Neural progenitor cell (in vitro differentiated cells): ENCODE measurements around the gene GATA2. TPM values are rescaled to one million over a fixed set of nuclear protein-coding genes. Genes with fewer than 3 reads are reported as not detected.

Experiments used
- DNase-seq: peaks from one replicate; pipeline ENCODE4 v3.0.0-alpha.2; 2016; ENCODE audit warnings: low spot score
- H2AFZ ChIP-seq: fragments of 200-600 bp; sonication (generic); replicated peaks from 2 replicates; pipeline ENCODE4 v1.6.1; 2016; ENCODE audit warnings: antibody characterized with exemption
- H3F3A ChIP-seq: fragments of 200-600 bp; sonication (generic); 2 replicates; pipeline ENCODE4 v1.6.1; 2016; ENCODE audit warnings: antibody characterized with exemption, low read depth
- H3K27ac ChIP-seq: fragments of 200-600 bp; sonication (generic); 2 replicates; pipeline ENCODE4 v1.5.1; 2016; ENCODE audit warnings: mild to moderate bottlenecking
- H3K27me3 ChIP-seq: fragments of 200-600 bp; sonication (generic); 2 replicates; pipeline ENCODE4 v1.6.1; 2016; ENCODE audit warnings: mild to moderate bottlenecking, moderate library complexity
- H3K36me3 ChIP-seq: fragments of 200-600 bp; sonication (generic); 2 replicates; pipeline ENCODE4 v1.5.1; 2016
- H3K4me1 ChIP-seq: fragments of 200-600 bp; sonication (generic); 2 replicates; pipeline ENCODE4 v1.6.1; 2016; ENCODE audit warnings: mixed run types
- H3K4me2 ChIP-seq: fragments of 200-600 bp; sonication (generic); 2 replicates; pipeline ENCODE4 v1.6.1; 2016
- H3K4me3 ChIP-seq: fragments of 200-600 bp; sonication (generic); 2 replicates; pipeline ENCODE4 v1.5.1; 2016
- H3K79me2 ChIP-seq: fragments of 200-600 bp; sonication (generic); 2 replicates; pipeline ENCODE4 v1.6.1; 2016; ENCODE audit warnings: low read depth
- H3K9ac ChIP-seq: fragments of 200-600 bp; sonication (generic); 2 replicates; pipeline ENCODE4 v1.6.1; 2016
- H3K9me3 ChIP-seq: fragments of 200-600 bp; sonication (generic); 2 replicates; pipeline ENCODE4 v1.5.1; 2016; ENCODE audit warnings: low read depth
- H4K20me1 ChIP-seq: fragments of 200-600 bp; sonication (generic); 2 replicates; pipeline ENCODE4 v1.6.1; 2016; ENCODE audit warnings: low read depth
- H3K27ac Mint-ChIP-seq: 3 replicates; pipeline ENCODE4 v1.8.0; 2021; ENCODE audit warnings: mixed read lengths
- H3K27me3 Mint-ChIP-seq: 2 replicates; pipeline ENCODE4 v1.8.0; 2022; ENCODE audit warnings: low read depth, mild to moderate bottlenecking, inconsistent platforms, moderate library complexity, mixed read lengths; ENCODE audit not compliant: insufficient read depth
- H3K36me3 Mint-ChIP-seq: 3 replicates; pipeline ENCODE4 v1.8.0; 2021; ENCODE audit warnings: mixed read lengths
- H3K4me1 Mint-ChIP-seq: 3 replicates; pipeline ENCODE4 v1.8.0; 2021; ENCODE audit warnings: mixed read lengths
- H3K4me3 Mint-ChIP-seq: 3 replicates; pipeline ENCODE4 v1.8.0; 2021; ENCODE audit warnings: mild to moderate bottlenecking, moderate library complexity, mixed read lengths
- H3K9me3 Mint-ChIP-seq: 3 replicates; pipeline ENCODE4 v1.8.0; 2020; ENCODE audit warnings: mixed read lengths
- EZH2 ChIP-seq: fragments of 200-600 bp; sonication (generic); IDR thresholded peaks from 2 replicates; pipeline ENCODE4 v1.6.1; 2017; ENCODE audit warnings: antibody characterized with exemption, mild to moderate bottlenecking, moderate library complexity
- EZH2phosphoT487 ChIP-seq: fragments of 200-600 bp; sonication (generic); IDR thresholded peaks from 2 replicates; pipeline ENCODE4 v1.6.1; 2017; ENCODE audit warnings: antibody characterized with exemption
- total RNA-seq: library from RNA; depleted of rRNA; stranded (reverse); fragments of >200 nt; gene quantifications from 2 replicates; pipeline ENCODE4 v1.2.3, GENCODE V29; 2015; ENCODE audit warnings: low replicate concordance
- TF ChIP-seq, protein P1 (sequence below): fragments of 200-600 bp; sonication (generic); IDR thresholded peaks from 2 replicates; pipeline ENCODE4 v1.5.1; 2017; ENCODE audit warnings: antibody characterized with exemption, mild to moderate bottlenecking

GATA2 gene
- total RNA-seq, 1 donor from 2014 or later = not detected

DNA sequence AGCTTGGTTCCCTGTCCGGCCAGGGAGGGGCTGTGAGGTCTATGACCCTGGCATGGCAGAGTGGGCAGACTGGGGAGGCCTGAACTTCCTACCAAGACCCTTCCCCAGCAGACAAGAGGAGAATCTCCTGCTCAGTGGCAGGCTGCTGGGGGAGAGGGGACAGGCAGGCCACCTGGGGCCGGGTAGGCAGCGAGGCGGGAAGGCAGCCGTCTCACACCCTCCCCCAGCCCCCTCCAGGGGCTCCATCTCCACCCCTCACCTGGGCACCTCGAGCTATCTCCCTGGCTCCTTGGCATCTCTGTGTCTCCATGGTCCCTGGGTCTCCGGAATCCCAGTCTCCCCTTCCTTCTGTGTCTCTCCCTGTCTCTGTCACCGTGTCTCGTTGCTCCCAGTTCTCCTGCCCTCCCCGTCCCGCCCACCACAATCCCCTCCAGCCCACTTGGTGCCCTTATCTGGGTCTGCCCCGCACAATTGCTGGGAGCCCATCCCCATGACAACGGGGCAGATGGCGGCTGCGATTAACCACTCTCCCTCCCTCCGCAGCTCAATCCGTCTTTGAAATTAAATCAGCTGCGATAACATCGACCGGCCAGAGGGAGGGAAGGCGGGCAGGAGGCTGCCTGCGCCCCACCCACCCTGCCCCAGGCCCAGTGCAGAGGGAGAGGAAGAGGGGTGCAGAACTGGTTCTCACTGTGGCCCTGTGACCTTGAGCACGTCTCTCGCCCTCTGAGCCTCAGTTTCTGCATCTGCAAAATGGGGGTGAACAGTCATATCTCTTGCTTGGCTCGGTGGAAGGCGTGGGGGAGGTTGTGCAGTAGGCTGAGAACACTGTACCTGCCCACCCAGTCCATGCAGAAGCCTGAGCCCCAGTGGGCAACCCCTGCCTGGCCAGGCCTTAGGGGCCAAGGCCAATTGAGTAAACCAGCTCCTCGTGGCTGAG lies 36.0 kb downstream of the GATA2 start:
- peak; percentile 58 for DNase-seq
- Mint-ChIP-seq H3K36me3 (no peaks in the 10 kb centered on the region), H3K4me3 (no peak overlapping the region), H3K9me3 (peaks cover 3% of the 10 kb centered on the region), H3K4me1 (peaks cover 26% of the 10 kb centered on the region), H3K27me3 (peaks cover 14% of the 10 kb centered on the region), H3K27ac (no peak overlapping the region)
- Histone ChIP-seq H4K20me1 (no peaks in the 10 kb centered on the region), H3K9ac (no peak overlapping the region), H3K4me3 (no peak overlapping the region), H3K9me3 (no peaks in the 10 kb centered on the region), H3K27ac (no peak overlapping the region), H3K4me2 (no peak overlapping the region), H3K79me2 (no peaks in the 10 kb centered on the region), H3K36me3 (no peaks in the 10 kb centered on the region), H3K4me1 (peaks cover 5% of the 10 kb centered on the region), H2AFZ (no peak overlapping the region), H3F3A (no peaks in the 10 kb centered on the region), H3K27me3 (peaks cover 22% of the 10 kb centered on the region)
- TF ChIP-seq, protein P1, sequence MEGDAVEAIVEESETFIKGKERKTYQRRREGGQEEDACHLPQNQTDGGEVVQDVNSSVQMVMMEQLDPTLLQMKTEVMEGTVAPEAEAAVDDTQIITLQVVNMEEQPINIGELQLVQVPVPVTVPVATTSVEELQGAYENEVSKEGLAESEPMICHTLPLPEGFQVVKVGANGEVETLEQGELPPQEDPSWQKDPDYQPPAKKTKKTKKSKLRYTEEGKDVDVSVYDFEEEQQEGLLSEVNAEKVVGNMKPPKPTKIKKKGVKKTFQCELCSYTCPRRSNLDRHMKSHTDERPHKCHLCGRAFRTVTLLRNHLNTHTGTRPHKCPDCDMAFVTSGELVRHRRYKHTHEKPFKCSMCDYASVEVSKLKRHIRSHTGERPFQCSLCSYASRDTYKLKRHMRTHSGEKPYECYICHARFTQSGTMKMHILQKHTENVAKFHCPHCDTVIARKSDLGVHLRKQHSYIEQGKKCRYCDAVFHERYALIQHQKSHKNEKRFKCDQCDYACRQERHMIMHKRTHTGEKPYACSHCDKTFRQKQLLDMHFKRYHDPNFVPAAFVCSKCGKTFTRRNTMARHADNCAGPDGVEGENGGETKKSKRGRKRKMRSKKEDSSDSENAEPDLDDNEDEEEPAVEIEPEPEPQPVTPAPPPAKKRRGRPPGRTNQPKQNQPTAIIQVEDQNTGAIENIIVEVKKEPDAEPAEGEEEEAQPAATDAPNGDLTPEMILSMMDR = no peak
- TF ChIP-seq EZH2 (no peak), EZH2phosphoT487 (no peak)

DNA sequence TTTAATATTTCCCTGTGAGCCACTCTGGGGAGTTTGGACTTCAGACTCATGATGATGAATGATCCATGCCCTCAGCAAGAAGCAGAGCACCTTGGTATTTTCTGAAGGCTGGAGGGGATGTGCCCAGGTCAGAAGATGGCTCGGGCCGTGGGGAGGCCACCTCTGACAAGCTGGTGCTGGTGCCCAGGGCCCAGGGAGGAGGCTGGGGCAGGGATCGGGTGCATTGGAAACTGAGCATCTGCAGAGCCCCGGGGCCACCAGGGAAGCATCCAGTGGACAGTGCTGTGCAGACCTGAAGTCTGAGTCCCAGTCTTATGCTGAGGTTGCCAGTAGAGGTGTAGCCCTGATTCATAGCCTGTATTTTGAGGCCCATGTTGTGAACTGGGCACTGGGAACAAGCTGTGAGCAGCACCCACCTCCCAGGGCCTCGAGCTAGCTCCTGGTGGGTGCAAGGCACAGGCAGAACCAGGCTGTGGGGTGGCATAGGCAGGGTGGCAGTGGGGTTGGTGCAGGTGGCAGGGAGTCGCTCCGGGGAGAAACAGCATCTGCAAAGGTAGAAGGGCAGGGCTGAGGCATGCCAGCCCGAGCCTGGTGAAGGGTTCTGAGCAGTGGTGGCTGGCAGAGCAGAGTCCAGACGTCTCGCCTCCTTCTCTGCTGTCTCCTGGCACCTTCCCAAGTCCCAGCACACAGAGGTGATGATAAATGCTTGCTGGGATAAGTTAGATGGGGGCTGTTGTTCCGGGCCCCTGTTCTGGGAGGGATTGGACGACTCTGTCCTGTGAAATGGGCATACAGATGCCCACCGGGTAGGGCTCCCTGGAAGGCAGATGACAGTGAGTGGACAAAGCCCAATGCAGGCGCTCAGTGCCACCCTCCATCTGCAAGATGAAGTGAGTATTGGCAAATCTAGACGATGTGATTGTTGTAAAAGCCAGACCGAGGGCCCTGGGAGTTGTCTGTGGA lies 36.9 kb downstream of the GATA2 start:
- Histone ChIP-seq H3K27ac (no peak overlapping the region), H3K4me1 (peaks cover 5% of the 10 kb centered on the region), H3K27me3 (peaks cover 22% of the 10 kb centered on the region), H4K20me1 (no peaks in the 10 kb centered on the region), H3K36me3 (no peaks in the 10 kb centered on the region), H3K79me2 (no peaks in the 10 kb centered on the region), H3F3A (no peaks in the 10 kb centered on the region), H3K4me3 (no peak overlapping the region), H2AFZ (no peak overlapping the region), H3K9me3 (no peaks in the 10 kb centered on the region), H3K9ac (no peak overlapping the region), H3K4me2 (no peak overlapping the region)
- DNase-seq = no peak
- Mint-ChIP-seq H3K36me3 (no peaks in the 10 kb centered on the region), H3K9me3 (peaks cover 3% of the 10 kb centered on the region), H3K4me1 (peaks cover 26% of the 10 kb centered on the region), H3K27ac (peak overlapping the region; percentile 10), H3K4me3 (no peak overlapping the region), H3K27me3 (peaks cover 18% of the 10 kb centered on the region)
- no peak for TF ChIP-seq EZH2
- no peak for TF ChIP-seq EZH2phosphoT487
- TF ChIP-seq, protein P1 = no peak

DNA sequence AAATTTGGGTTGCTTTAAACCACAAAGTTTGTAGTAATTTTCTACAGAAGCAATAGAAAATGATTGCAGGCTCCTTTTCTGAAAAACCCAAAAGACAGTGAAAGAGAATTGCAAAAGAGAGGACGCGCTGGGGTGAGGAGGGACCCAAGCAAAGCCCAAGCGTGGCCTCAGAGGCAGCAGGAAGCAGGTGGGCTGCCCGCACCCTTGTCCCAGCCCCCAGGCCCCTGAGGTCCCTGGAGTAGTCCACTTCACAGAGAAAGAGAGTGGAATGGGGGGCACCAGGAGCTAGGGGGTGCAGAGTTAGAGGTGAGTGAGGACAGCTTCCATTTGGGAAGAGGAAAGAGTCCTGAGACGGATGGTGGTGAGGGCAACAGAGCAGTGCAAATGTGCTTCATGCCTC lies 37.9 kb downstream of the GATA2 start:
- Histone ChIP-seq H3K27ac (no peak overlapping the region), H4K20me1 (no peaks in the 10 kb centered on the region), H3K4me1 (peaks cover 5% of the 10 kb centered on the region), H3K79me2 (no peaks in the 10 kb centered on the region), H3K27me3 (peaks cover 22% of the 10 kb centered on the region), H3K9me3 (no peaks in the 10 kb centered on the region), H2AFZ (no peak overlapping the region), H3F3A (no peaks in the 10 kb centered on the region), H3K36me3 (no peaks in the 10 kb centered on the region), H3K4me2 (no peak overlapping the region), H3K9ac (no peak overlapping the region), H3K4me3 (no peak overlapping the region)
- no peak overlapping the region for H3K4me3 Mint-ChIP-seq
- TF ChIP-seq EZH2phosphoT487 (no peak), EZH2 (no peak)
- TF ChIP-seq, protein P1 = no peak
- H3K27ac Mint-ChIP-seq = peak overlapping the region; percentile 10
- DNase-seq = no peak
- no peaks in the 10 kb centered on the region for H3K36me3 Mint-ChIP-seq
- H3K27me3 Mint-ChIP-seq = peaks cover 22% of the 10 kb centered on the region
- peaks cover 3% of the 10 kb centered on the region for H3K9me3 Mint-ChIP-seq
- peaks cover 26% of the 10 kb centered on the region for H3K4me1 Mint-ChIP-seq
